WTC11 (cell line): ENCODE measurements around the gene GPC6. TPM values are rescaled to one million over a fixed set of nuclear protein-coding genes. Genes with fewer than 3 reads are reported as not detected.

ENCODE experiments used
- ATAC-seq: fragments of 200-7000 bp; cut with Tn5 transposase; 2 replicates; pipeline ENCODE4 v1.10.0; 2021; ENCODE audit warnings: mild to moderate bottlenecking, moderate library complexity
- CTCF ChIA-PET: fragments of 300-600 bp; sonication (Branson Sonifier 250); formaldehyde crosslinking; loops from one replicate; lab custom pipeline; 2021; ENCODE audit warnings: antibody characterized with exemption; lab: Charles Lee
- POLR2A ChIA-PET: fragments of 350-600 bp; sonication (Branson Sonifier 250); formaldehyde crosslinking; loops from one replicate; lab custom pipeline; 2021; ENCODE audit warnings: antibody characterized with exemption; lab: Charles Lee
- DNase-seq: peaks from one replicate; pipeline ENCODE4 v3.0.0; 2021; ENCODE audit warnings: low spot score
- H3K27ac Mint-ChIP-seq: 2 replicates; pipeline ENCODE4 v1.8.0; 2021; ENCODE audit warnings: mixed read lengths
- H3K27me3 Mint-ChIP-seq: 2 replicates; pipeline ENCODE4 v1.8.0; 2021; ENCODE audit warnings: low read depth, mild to moderate bottlenecking, moderate library complexity, mixed read lengths
- H3K36me3 Mint-ChIP-seq: 2 replicates; pipeline ENCODE4 v1.8.0; 2021; ENCODE audit warnings: mixed read lengths
- H3K4me1 Mint-ChIP-seq: 2 replicates; pipeline ENCODE4 v1.8.0; 2022; ENCODE audit warnings: mixed read lengths
- H3K4me3 Mint-ChIP-seq: 2 replicates; pipeline ENCODE4 v1.8.0; 2021; ENCODE audit warnings: mild to moderate bottlenecking, moderate library complexity, mixed read lengths
- H3K9me3 Mint-ChIP-seq: 2 replicates; pipeline ENCODE4 v1.8.0; 2021; ENCODE audit warnings: mixed read lengths
- ARID4B ChIP-seq: sonication (generic); formaldehyde crosslinking; IDR thresholded peaks from 2 replicates; pipeline ENCODE4 v1.8.0; 2023; ENCODE audit warnings: missing genetic modification reagents, mild to moderate bottlenecking, borderline replicate concordance
- CDX4 ChIP-seq: fragments of 250-450 bp; sonication (Bioruptor Pico); IDR thresholded peaks from 2 replicates; pipeline ENCODE4 v1.9.0; 2021; ENCODE audit warnings: moderate library complexity, mild to moderate bottlenecking, inconsistent platforms, borderline replicate concordance
- CREB1 ChIP-seq: sonication (generic); formaldehyde crosslinking; IDR thresholded peaks from 2 replicates; pipeline ENCODE4 v1.8.0; 2023; ENCODE audit warnings: mild to moderate bottlenecking, missing genetic modification reagents
- E2F5 ChIP-seq: sonication (generic); formaldehyde crosslinking; IDR thresholded peaks from 2 replicates; pipeline ENCODE4 v1.8.1; 2022; ENCODE audit warnings: mild to moderate bottlenecking, moderate library complexity, missing genetic modification reagents
- FOXJ3 ChIP-seq: sonication (generic); formaldehyde crosslinking; IDR thresholded peaks from 2 replicates; pipeline ENCODE4 v1.9.0; 2021; ENCODE audit warnings: missing genetic modification reagents, mild to moderate bottlenecking, borderline replicate concordance
- HMGA2 ChIP-seq: fragments of 250-450 bp; sonication (Bioruptor Pico); IDR thresholded peaks from 2 replicates; pipeline ENCODE4 v1.4.0; 2021; ENCODE audit warnings: mild to moderate bottlenecking, moderate library complexity
- IRF1 ChIP-seq: sonication (generic); formaldehyde crosslinking; IDR thresholded peaks from 2 replicates; pipeline ENCODE4 v1.8.0; 2023; ENCODE audit warnings: missing genetic modification reagents
- IRF2 ChIP-seq: sonication (generic); formaldehyde crosslinking; IDR thresholded peaks from 2 replicates; pipeline ENCODE4 v1.8.0; 2022; ENCODE audit warnings: low read depth, missing genetic modification reagents, borderline replicate concordance
- MAX ChIP-seq: sonication (generic); formaldehyde crosslinking; IDR thresholded peaks from 2 replicates; pipeline ENCODE4 v1.8.0; 2022; ENCODE audit warnings: mild to moderate bottlenecking, missing genetic modification reagents
- MLX ChIP-seq: sonication (generic); formaldehyde crosslinking; IDR thresholded peaks from 2 replicates; pipeline ENCODE4 v1.8.1; 2023; ENCODE audit warnings: mild to moderate bottlenecking, missing genetic modification reagents, moderate library complexity
- NR1H2 ChIP-seq: sonication (generic); formaldehyde crosslinking; IDR thresholded peaks from 2 replicates; pipeline ENCODE4 v1.9.0; 2021; ENCODE audit warnings: mild to moderate bottlenecking, moderate library complexity, missing genetic modification reagents
- SMAD4 ChIP-seq: sonication (generic); formaldehyde crosslinking; IDR thresholded peaks from 2 replicates; pipeline ENCODE4 v1.8.0; 2022; ENCODE audit warnings: mild to moderate bottlenecking, missing genetic modification reagents
- STAT6 ChIP-seq: sonication (generic); formaldehyde crosslinking; conservative IDR thresholded peaks from 2 replicates; pipeline ENCODE4 v1.8.1; 2023; ENCODE audit warnings: mild to moderate bottlenecking, low read depth, missing genetic modification reagents, moderate library complexity
- TP53 ChIP-seq: sonication (generic); formaldehyde crosslinking; IDR thresholded peaks from 2 replicates; pipeline ENCODE4 v1.8.1; 2023; ENCODE audit warnings: mild to moderate bottlenecking, missing genetic modification reagents
- ZNF232 ChIP-seq: sonication (generic); formaldehyde crosslinking; IDR thresholded peaks from 2 replicates; pipeline ENCODE4 v1.8.0; 2022; ENCODE audit warnings: mild to moderate bottlenecking, missing genetic modification reagents
- ZNF281 ChIP-seq: sonication (generic); formaldehyde crosslinking; IDR thresholded peaks from 2 replicates; pipeline ENCODE4 v1.8.0; 2023; ENCODE audit warnings: mild to moderate bottlenecking, missing genetic modification reagents
- ZNF396 ChIP-seq: fragments of 250-450 bp; sonication (Bioruptor Pico); IDR thresholded peaks from 2 replicates; pipeline ENCODE4 v1.8.0; 2021; ENCODE audit warnings: mild to moderate bottlenecking, moderate library complexity, borderline replicate concordance
- ZNF425 ChIP-seq: fragments of 250-450 bp; sonication (Bioruptor Pico); conservative IDR thresholded peaks from 2 replicates; pipeline ENCODE4 v1.9.0; 2021; ENCODE audit warnings: mild to moderate bottlenecking
- ZSCAN18 ChIP-seq: fragments of 250-450 bp; sonication (Bioruptor Pico); IDR thresholded peaks from 2 replicates; pipeline ENCODE4 v2.1.2; 2022; ENCODE audit warnings: mild to moderate bottlenecking, moderate library complexity
- total RNA-seq: library from RNA; stranded (reverse); gene quantifications from 3 replicates; pipeline ENCODE4 v1.2.3, GENCODE V29; 2021

The GPC6 gene
- total RNA-seq, 1 experiment from 2014 or later, result 19.5 TPM

- TF ChIP-seq ARID4B (CRISPR knock-in tag) (no peak), MAX (no peak), ZNF425 (CRISPR knock-in tag) (no peak), IRF2 (CRISPR knock-in tag) (no peak), ZNF396 (CRISPR knock-in tag) (no peak), STAT6 (CRISPR knock-in tag) (no peak), CREB1 (CRISPR knock-in tag) (no peak)
These were observed 119.2 kb downstream of the GPC6 start (continued) for GRCh38 chr13:93345770-93346169.

- ChIA-PET CTCF (no interaction called here), POLR2A (no interaction called here)
- no peaks in the 10 kb centered on the region for H3K27me3 Mint-ChIP-seq
- H3K36me3 Mint-ChIP-seq, result peaks cover 3% of the 10 kb centered on the region; the same call in 1 of the 2 replicates
- DNase-seq (no peak), ATAC-seq (no peak)
- H3K4me1 Mint-ChIP-seq, result peaks cover 9% of the 10 kb centered on the region
- H3K9me3 Mint-ChIP-seq, result peaks cover under 1% of the 10 kb centered on the region
- H3K27ac Mint-ChIP-seq, result no peak overlapping the region
- no peak overlapping the region for H3K4me3 Mint-ChIP-seq
- TF ChIP-seq ZSCAN18 (CRISPR knock-in tag) (no peak), E2F5 (CRISPR knock-in tag) (no peak), MLX (no peak), CDX4 (CRISPR knock-in tag) (no peak), NR1H2 (CRISPR knock-in tag) (no peak), HMGA2 (CRISPR knock-in tag) (no peak), FOXJ3 (CRISPR knock-in tag) (no peak), TP53 (no peak), SMAD4 (no peak), IRF1 (CRISPR knock-in tag) (no peak), ZNF232 (CRISPR knock-in tag) (no peak), ZNF281 (CRISPR knock-in tag) (no peak)
These were observed 126.0 kb downstream of the GPC6 start for GRCh38 chr13:93352616-93353015.
